ENCODE data around the gene SCYL2. TPM values are rescaled to one million over a fixed set of nuclear protein-coding genes. Genes with fewer than 3 reads are reported as not detected.
"Not testable (repeated sequence)": the region's sequence is repeated elsewhere in the genome, so short reads cannot be mapped to it uniquely, and the experiment has no call there.

The SCYL2 gene
- total RNA-seq, 1 donor: 18.0 TPM

DNA sequence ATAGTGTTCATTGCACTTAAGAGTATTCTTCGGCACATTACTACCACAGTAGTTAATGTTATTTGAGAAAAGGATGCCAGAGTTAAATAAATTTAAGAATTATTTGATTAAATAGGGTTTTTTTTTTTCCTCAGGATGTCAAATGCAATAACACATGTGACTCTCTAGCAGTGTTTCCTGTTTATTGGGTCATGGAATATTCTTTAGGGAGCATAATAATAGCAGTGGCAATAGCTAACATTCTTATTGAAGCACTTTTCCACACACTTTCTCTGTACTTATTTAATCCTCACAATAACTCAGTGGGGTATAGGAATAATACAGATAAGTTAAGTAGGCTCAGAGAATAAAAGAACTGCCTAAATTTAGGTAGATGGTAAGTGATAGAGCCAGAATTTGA lies 44.3 kb downstream of the SCYL2 start:
- no peak for DNase-seq (ENCODE audit: low read depth in 2 of 3, low spot score in 2 of 3)

DNA sequence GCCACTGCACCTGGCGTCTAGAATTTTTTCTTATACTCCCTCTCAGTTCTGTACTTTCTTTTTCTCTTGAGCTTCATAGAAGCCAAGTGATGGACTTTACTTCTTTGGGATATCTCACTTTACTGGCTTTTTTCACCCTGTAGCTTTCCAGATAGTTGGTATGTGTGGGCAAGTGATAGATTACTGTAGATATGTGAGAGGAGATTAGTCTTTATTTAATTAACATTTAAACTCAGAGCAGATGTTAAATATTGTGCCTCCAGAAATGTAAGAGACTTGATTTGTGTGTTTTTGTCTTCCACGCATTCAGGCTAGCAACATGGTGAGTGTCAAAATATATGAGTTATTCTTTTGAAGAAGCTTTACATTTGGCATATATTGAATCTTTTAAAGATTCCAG lies 50.4 kb downstream of the SCYL2 start:
- DNase-seq (ENCODE audit: low read depth in 2 of 3, low spot score in 2 of 3): no peak

- DNase-seq (ENCODE audit: low read depth in 2 of 3, low spot score in 2 of 3): no peak
These were observed 57.5 kb downstream of the SCYL2 start for GRCh38 chr12:100324498-100324897.

DNA sequence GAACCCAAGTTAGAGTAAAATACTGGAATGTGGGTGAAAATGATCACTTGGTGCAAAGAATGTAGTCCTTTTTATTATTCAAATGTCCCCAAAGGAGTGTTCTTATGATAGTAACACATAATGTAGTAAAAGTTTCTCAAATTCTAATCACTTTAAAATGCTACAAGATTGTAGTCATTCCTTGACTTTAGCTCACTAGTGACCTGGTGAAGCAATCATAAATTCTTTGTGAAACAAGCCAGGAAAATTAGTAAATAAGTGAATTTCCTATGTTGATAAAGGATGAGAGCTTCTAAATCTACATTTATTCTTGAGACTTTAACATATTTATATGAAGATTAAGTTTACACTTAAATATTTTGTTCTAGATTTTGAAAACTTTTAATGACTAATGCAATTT lies 59.2 kb downstream of the SCYL2 start:
- no peak for DNase-seq (ENCODE audit: low read depth in 2 of 3, low spot score in 2 of 3)

- no peak for DNase-seq (ENCODE audit: low read depth in 2 of 3, low spot score in 2 of 3)
These were observed 62.8 kb downstream of the SCYL2 start for GRCh38 chr12:100329800-100330199.

DNA sequence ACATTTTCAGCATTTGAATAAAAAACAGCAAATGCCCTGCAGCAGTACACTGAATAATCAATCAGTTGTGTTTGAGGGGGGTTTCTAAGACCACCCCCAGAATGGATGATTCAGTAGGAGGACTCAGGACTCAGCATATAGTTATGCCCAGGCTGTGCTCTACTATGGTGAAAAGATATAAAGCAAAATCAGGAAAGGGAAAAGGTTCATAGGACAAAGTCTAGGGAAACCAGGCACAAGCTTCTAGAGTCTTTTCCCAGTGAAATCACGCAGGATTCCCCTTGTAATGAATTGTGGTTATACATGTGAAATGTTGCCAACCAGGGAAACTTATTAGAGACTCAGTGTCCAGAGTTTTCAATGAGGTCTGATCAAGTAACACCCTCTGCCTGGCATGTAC lies 64.9 kb downstream of the SCYL2 start:
- DNase-seq (ENCODE audit: low read depth in 2 of 3, low spot score in 2 of 3): no peak

GRCh38 chr12:100332852-100333251 lies 65.9 kb downstream of the SCYL2 start:
- no peak for DNase-seq (ENCODE audit: low read depth in 2 of 3, low spot score in 2 of 3)

DNA sequence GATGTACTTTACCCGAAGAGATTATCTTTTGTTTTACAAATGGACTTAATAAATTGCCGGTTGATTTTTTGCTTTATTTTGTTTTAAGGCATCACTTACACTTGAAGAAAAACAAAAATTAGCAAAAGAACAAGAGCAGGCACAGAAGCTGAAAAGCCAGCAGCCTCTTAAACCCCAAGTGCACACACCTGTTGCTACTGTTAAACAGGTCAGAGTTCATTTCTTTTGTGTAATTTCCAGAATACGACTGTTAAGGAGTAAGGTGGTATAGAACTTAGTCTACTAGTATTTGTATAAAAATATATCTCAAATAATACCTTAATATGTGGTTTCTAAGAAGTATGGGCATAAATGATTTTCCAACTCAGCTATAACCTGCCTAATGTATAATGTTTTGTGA lies 70.3 kb downstream of the SCYL2 start:
- no peak for DNase-seq (ENCODE audit: low read depth in 2 of 3, low spot score in 2 of 3)

- no peak for DNase-seq (ENCODE audit: low read depth in 2 of 3, low spot score in 2 of 3)
These were observed 70.8 kb downstream of the SCYL2 start for GRCh38 chr12:100337727-100338126.

DNA sequence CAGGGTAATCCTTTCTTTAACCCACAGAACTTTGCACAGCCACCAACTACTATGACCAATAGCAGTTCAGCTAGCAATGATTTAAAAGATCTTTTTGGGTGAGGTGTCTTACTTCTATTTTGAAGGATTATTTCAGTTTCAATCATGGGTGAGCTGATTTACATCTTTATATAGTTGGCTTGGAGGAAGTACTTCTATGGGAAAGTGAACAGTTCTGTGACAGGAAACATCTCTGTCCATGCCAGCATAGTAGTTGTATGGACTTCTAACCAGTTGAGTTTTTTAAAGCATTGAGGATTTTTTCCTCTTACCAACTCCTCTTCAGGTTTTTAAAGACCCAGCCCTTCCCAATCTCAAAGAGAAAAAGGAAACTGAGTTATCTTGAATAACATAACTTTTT lies 72.1 kb downstream of the SCYL2 start:
- no peak for DNase-seq (ENCODE audit: low read depth in 2 of 3, low spot score in 2 of 3)

GRCh38 chr12:100342897-100343296 lies 75.9 kb downstream of the SCYL2 start:
- not testable (repeated sequence) for DNase-seq (ENCODE audit: low read depth in 2 of 3, low spot score in 2 of 3)

DNA sequence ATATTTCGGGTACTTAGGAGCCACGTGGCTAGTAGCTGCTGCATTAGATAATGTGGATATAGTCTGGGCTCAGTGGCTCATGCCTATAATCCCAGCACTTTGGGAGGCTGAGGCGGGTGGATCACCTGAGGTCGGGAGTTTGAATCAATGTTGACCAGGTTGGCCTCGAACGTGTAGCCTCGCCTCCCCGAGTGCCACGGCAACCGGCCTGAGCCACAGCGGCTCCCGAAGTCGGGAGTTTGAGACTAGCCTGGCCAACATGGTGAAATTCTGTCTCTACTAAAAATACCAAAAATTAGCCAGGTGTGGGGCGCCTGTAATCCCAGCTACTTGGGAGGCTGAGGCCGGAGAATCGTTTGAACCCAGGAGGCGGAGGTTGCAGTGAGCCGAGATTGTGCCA lies 77.4 kb downstream of the SCYL2 start:
- not testable (repeated sequence) for DNase-seq (ENCODE audit: low read depth in 2 of 3, low spot score in 2 of 3)

DNA sequence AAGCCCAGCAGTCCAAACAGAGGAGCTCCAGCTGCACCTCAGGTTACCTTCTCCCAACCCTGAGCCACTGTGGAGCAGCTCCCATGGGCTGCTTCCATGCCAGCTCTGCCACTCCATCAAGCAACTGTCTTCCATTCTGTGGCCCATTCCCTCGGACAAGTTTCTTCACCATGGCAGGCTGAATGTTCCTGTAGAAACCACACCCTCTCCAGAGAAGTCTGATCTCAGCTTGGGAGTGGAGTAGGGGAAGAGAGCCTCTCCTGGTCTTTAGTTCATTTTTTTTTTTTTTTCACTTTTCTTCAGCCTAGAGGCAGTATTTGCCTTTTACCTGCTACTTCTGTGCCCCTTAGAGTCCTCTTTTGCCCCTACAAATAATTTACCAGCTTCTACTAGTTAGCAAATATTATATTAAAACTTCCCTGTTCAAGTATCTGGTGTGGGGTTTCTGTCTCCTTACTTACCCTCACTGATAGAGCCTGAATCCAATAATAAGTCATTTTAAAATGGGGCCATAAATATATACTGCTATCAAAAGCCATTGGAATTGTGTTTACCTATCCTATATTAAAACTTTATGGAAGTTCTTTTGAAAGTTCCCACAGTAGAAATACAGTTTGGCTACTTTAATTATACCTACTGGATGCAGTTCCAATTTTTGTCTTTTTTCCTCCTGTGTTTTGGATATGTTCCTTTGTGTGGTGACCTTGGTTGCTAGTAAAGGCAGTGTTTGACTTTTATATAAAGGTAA lies 78.2 kb downstream of the SCYL2 start:
- DNase-seq (ENCODE audit: low read depth in 2 of 3, low spot score in 2 of 3): no peak

DNA sequence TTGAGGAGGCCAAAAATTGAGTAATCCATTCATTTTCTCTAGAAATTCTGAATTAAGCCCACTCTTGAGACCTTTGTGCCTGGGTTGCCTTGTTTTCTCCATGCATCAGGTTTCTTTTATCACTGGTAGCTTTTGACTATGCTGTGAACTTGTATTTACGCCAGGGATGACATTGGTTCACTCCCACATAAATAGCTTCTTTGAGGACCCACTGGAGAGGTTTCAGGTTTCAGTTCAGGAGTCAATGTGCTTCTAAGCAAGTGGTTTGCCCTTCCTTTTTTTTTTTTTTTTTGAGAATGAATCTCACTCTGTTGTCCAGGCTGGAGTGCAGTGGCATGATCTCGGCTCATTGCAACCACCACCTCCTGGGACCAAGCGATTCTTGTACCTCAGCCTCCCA lies 79.7 kb downstream of the SCYL2 start:
- no peak for DNase-seq (ENCODE audit: low read depth in 2 of 3, low spot score in 2 of 3)

- DNase-seq (ENCODE audit: low read depth in 2 of 3, low spot score in 2 of 3): peak in 2 of 3 donors; percentile 18 to 62
These were observed 81.9 kb downstream of the SCYL2 start for GRCh38 chr12:100348657-100349454.

- DNase-seq (ENCODE audit: low read depth in 2 of 3, low spot score in 2 of 3): no peak
These were observed 89.8 kb downstream of the SCYL2 start, which contains the start of gene SLC17A8 for GRCh38 chr12:100356644-100357223. Gene SLC17A8 (plus strand): TSS chr12:100357074. CDS start chr12:100357392, 318 bp downstream.

DNA sequence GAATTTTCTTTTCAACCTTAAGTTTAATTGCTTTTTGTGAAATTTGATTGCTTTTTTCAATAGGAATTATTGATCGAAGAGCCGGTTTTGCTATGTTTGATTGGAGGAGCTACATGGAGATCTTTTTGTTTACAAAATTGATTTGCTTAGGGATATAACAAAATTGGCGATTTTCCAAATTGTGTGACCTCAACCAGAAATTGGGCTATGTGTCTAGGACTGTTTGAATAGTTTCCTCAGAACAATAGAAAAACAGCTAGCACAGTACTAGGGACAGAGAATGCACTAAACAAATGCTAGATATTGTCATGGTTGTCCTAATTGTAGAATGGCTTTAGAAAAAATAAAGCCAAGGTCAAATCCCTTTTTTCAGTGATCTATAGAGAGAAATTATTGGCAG lies 92.3 kb downstream of the SCYL2 start:
- no peak for DNase-seq (ENCODE audit: low read depth in 2 of 3, low spot score in 2 of 3)

GRCh38 chr12:100359822-100360221 lies 92.8 kb downstream of the SCYL2 start:
- no peak for DNase-seq (ENCODE audit: low read depth in 2 of 3, low spot score in 2 of 3)

- no peak for DNase-seq (ENCODE audit: low read depth in 2 of 3, low spot score in 2 of 3)
These were observed 93.5 kb downstream of the SCYL2 start for GRCh38 chr12:100360450-100360849.

- DNase-seq (ENCODE audit: low read depth in 2 of 3, low spot score in 2 of 3): no peak
These were observed 97.3 kb downstream of the SCYL2 start for GRCh38 chr12:100364324-100364723.

DNA sequence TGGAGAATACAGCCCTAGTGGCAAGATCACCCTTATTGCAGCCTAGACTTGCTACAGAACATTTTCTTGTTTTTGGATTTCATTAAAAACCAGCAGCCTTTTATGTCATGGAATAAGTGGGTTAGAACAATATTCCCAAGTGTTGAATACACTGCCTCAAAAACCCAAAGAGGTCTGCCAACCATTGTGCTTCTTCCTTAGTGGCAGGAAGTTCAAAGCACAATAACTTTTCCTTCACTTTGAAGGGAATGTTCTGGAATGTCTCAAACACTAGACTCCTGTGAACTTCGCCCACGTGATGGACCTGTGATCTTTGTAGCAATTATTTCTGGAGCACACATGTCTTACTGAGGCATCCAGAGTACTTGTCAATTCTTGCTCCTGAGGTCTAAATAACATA lies 98.4 kb downstream of the SCYL2 start:
- DNase-seq (ENCODE audit: low read depth in 2 of 3, low spot score in 2 of 3): no peak

GRCh38 chr12:100368066-100368465 lies 101.1 kb downstream of the SCYL2 start:
- no peak for DNase-seq (ENCODE audit: low read depth in 2 of 3, low spot score in 2 of 3)
